A204.1 (cell line): ENCODE measurements around the gene CXorf58.
"Not testable (repeated sequence)": the region's sequence is repeated elsewhere in the genome, so short reads cannot be mapped to it uniquely, and the experiment has no call there.

Experiments used
- FAIRE-seq: peaks from 2 replicates; lab custom pipeline; 2012; peaks lifted over from hg19 to GRCh38; lab: Jason Lieb, UNC

The CXorf58 gene

GRCh38 chrX:23954396-23954795 lies 46.6 kb downstream of the CXorf58 start:
- FAIRE-seq: no peak

- FAIRE-seq: no peak
Observed at GRCh38 chrX:23959781-23960180, 52.0 kb downstream of the CXorf58 start.

- FAIRE-seq: no peak
Observed at GRCh38 chrX:23964191-23964590, 56.4 kb downstream of the CXorf58 start.

GRCh38 chrX:23965630-23966029 lies 57.8 kb downstream of the CXorf58 start:
- not testable (repeated sequence) for FAIRE-seq

- no peak for FAIRE-seq
Observed at GRCh38 chrX:23978491-23978890, 70.7 kb downstream of the CXorf58 start.

- FAIRE-seq: no peak
Observed at GRCh38 chrX:23980011-23980441, 72.2 kb downstream of the CXorf58 start.

- FAIRE-seq: no peak
Observed at GRCh38 chrX:23981222-23981621, 73.4 kb downstream of the CXorf58 start.

- FAIRE-seq: no peak
Observed at GRCh38 chrX:23981711-23982110, 73.9 kb downstream of the CXorf58 start.

GRCh38 chrX:23982891-23983290 lies 75.1 kb downstream of the CXorf58 start:
- no peak for FAIRE-seq
